ENCODE data around the gene CANT1. TPM values are rescaled to one million over a fixed set of nuclear protein-coding genes. Genes with fewer than 3 reads are reported as not detected.

CANT1 gene
- total and polyA plus RNA-seq, 12 donors, result 10.3 to 78.3 (median 40.4) TPM

- peak in 5 of 7 donors; percentile 6 to 50 (median 14) for DNase-seq
- no peaks in the 10 kb centered on the region for H3K36me3 ChIP-seq (replicated peaks in 1 of 2)
- TF ChIP-seq CTCF (IDR thresholded peaks at IDR 0.05) (no peak), POLR2A (IDR thresholded peaks at IDR 0.05) (no peak)
- no peaks in the 10 kb centered on the region for H3K9me3 ChIP-seq (replicated peaks in 1 of 3)
- H3K4me3 ChIP-seq, result peak overlapping the region in 1 of 4 donors; percentile 100
- peaks cover 23 to 38% of the 10 kb centered on the region in 2 donors for H3K4me1 ChIP-seq (replicated peaks in 1 of 2)
- intact Hi-C loops (cut with DNase I), result no loop called here
- 83 to 87% (median 85%) methylated on average over 18 to 21 of the region's 21 CpGs for whole genome bisulfite sequencing, 4 donors
- no peaks in the 10 kb centered on the region for H3K27me3 ChIP-seq
- no peak overlapping the region for H3K27ac ChIP-seq
Measured at GRCh38 chr17:79007504-79008381, 1.8 kb downstream of the CANT1 start.

DNA sequence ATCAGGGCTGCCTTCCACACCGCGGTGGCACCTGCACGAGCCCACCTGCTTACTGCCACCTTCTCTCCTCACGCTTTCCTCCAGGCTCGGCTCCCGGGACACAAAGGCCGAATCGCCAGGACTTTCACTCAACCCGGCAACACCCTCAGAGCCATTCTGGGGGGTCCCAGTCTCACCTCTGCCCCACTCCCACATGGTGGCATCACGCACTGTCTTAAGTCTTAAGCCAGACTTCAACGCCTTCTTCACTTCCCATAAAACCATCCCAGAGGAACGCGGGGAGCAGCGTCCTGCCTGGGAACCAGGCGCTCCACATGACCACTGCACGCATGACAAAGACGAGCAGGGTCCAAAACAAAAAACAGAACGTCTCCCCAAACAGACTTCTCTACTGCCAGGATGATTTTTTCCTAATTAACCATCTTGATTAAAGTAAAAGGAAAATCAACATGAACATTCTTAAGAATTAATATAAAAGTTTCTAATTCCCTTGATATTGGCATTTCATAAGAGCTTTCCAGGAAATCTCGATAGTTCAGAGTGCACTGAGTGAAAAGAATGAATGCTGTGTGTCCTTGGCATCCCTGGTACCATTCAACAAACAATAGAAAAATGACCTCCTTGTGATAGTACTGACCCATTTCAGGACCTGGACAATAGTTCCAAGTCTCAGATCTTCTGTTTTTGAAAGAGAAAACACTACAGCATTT, 2.6 kb downstream of the CANT1 start:
- peak in 3 of 7 donors; percentile 16 to 51 (median 20) for DNase-seq

GRCh38 chr17:79006046-79006445, 3.5 kb downstream of the CANT1 start:
- intact Hi-C loops (cut with DNase I), result no loop called here
- Histone ChIP-seq H3K27ac (peak overlapping the region in 2 of 5 donors; percentile 2 to 34), H3K4me3 (no peak overlapping the region), H3K36me3 (replicated peaks in 1 of 2) (no peaks in the 10 kb centered on the region), H3K9me3 (replicated peaks in 1 of 3) (no peaks in the 10 kb centered on the region), H3K4me1 (replicated peaks in 1 of 2) (peaks cover 23 to 38% of the 10 kb centered on the region in 2 donors), H3K27me3 (no peaks in the 10 kb centered on the region)
- 71 to 82% (median 77%) methylated on average over 8 of the region's 8 CpGs for WGBS, 4 donors
- TF ChIP-seq POLR2A (IDR thresholded peaks at IDR 0.05) (no peak), CTCF (IDR thresholded peaks at IDR 0.05) (no peak)
- peak in 4 of 7 donors; percentile 11 to 54 (median 18) for DNase-seq

More for the DNA sequence above, 2.6 kb downstream of the CANT1 start:
- Histone ChIP-seq H3K36me3 (replicated peaks in 1 of 2) (no peaks in the 10 kb centered on the region), H3K4me1 (replicated peaks in 1 of 2) (peaks cover 23 to 38% of the 10 kb centered on the region in 2 donors), H3K27ac (no peak overlapping the region), H3K4me3 (no peak overlapping the region), H3K27me3 (no peaks in the 10 kb centered on the region), H3K9me3 (replicated peaks in 1 of 3) (no peaks in the 10 kb centered on the region)
- WGBS, 4 donors, result 83 to 87% (median 86%) methylated on average over 19 of the region's 19 CpGs
- no peak for TF ChIP-seq POLR2A (IDR thresholded peaks at IDR 0.05)
- TF ChIP-seq CTCF (IDR thresholded peaks at IDR 0.05), result no peak
- intact Hi-C loops (cut with DNase I), result no loop called here
